Fibroblast of skin of scalp (primary cell): ENCODE results near the gene GPR42.
A peak's percentile ranks its signal among the peaks of the same experiment; 100 is the strongest.
"Not testable (repeated sequence)": the region's sequence is repeated elsewhere in the genome, so short reads cannot be mapped to it uniquely, and the experiment has no call there.

ENCODE experiments used
- DNase-seq: peaks from one replicate; pipeline ENCODE4 v3.0.0-alpha.2; 2013

Gene GPR42

GRCh38 chr19:35347171-35347929 is 23.5 kb upstream of the GPR42 start, which contains the start of gene FFAR1:
FFAR1 (plus strand) TSS chr19:35347902; CDS start chr19:35351552, 3,650 bp downstream.
- no peak for DNase-seq

- DNase-seq = no peak
These were observed 23.0 kb upstream of the GPR42 start for GRCh38 chr19:35347930-35348298.

- no peak for DNase-seq
These were observed 21.8 kb upstream of the GPR42 start for GRCh38 chr19:35348911-35349611.

DNA sequence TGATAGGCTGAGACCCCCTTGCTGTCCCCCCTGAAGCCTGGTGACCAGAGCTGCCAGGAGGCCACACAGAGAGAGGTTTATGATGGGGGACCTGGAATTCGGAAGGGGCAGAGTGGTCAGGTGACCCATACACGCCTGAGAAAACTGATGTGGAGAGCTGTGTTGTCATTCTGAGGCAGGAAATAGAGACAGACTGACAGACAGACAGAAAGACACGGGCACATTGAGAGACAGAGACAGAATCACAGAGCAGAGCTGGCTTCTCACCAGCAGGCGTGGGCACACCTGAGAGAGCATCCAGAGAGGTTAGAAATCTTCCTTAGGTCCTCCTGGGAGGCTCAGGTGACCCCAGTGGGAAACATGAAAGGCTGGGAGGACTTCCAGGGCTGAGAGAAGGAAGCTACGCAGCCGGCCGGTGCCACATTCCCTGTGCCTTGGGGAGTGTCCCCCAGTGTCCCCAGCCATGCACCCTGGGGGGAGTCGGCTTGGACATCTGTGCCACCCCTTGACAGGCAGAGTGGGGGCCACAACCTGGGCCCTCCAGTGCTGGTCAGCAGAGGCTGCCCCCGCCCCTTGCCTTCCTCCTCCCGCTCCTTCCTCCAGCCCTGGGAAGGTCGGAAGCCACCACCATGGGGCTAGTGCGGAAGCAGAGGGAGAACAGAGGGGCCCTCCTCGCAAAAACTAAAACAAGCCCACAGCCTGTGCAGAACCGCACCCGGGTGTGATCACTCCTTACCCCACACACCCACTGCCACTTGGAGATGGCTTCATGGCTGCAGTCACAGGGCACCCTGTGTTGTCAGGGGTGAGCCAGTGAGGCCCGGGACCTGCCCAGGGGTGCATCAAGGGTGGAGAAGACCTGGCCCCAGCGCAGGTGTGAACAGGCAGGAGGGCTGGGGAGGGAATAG is 21.0 kb upstream of the GPR42 start:
- DNase-seq = no peak

DNA sequence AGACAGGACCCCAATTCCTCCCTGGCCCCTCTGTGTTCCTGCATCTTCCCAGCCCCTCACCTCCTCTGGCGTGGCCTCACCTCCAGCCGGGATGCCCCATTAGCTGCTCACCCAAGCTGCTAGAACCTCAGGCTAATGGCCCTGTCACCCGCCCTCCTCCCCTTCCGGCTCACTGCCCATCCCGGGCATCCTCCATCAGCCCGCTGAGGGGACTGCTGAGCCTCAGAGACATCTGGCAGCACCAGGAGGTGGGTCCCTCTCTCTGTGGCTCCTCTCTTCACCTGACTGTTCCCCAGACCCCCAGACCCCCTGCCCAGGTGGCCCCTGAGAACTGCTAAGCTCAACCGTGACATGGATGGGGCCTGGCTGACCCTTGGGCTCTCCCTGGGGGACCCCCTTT is 20.3 kb upstream of the GPR42 start:
- no peak for DNase-seq

GRCh38 chr19:35351411-35352176 is 19.3 kb upstream of the GPR42 start:
- no peak for DNase-seq

- no peak for DNase-seq
These were observed 18.8 kb upstream of the GPR42 start for GRCh38 chr19:35352177-35352447.

DNA sequence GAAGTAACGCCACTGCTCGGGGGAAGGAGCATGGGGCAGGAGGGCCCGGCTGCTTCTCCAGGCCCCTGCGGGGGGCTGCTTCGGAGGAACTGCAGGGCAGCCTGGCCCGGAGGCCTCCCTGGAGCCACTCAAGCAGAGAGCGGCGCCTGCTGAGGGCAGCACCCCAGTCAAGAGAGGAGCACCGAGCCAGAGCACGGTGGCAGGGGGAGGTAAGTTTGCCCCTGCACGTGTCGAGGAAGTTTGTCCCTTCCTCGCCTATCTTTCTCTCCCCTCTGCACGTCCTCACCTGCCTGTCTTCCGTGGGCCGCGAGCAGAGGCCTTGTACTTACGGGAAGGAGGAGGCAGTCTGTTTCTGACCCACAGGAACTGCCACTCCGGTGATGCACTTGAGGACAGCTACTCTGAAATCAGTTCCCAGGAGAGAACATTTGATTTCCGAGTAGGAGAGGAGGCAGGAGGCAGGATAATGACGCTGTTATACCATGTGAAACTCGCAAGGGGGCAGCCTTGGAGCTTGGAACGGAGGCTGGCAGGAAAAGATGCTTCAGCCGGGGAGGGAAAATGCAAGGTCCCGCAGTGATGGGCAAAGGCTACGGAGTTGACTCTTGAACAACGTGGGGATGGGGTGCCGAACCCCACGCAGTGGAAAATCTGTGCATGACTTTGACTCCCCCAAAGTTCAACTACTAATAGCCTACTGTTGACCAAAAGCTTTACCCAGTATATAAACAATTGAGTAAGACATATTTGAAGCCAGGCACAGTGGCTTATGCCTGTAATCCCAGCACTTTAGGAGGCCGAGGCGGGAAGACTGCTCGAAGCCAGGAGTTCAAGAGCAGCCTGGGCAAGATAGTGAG is 18.2 kb upstream of the GPR42 start:
- peak; percentile 67 for DNase-seq

DNA sequence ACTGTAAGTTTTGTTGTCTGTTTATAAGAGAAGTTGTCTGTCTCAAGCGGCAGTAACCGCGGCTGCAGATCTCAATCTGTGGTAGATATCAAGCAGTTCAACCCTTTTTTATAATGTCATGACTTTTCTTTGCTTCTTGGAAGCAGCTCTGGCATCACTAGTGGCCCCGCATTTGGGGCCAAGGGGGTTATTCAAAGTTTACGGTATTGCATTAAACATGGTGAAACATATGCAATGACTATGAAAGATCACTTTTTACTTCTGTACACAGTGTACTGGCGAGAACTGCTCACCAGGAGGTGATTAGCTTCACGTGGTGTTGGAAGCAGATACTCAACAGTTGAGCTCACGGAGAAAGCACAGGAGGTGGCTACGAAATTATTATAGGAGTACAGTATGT is 17.2 kb upstream of the GPR42 start:
- DNase-seq = no peak

DNA sequence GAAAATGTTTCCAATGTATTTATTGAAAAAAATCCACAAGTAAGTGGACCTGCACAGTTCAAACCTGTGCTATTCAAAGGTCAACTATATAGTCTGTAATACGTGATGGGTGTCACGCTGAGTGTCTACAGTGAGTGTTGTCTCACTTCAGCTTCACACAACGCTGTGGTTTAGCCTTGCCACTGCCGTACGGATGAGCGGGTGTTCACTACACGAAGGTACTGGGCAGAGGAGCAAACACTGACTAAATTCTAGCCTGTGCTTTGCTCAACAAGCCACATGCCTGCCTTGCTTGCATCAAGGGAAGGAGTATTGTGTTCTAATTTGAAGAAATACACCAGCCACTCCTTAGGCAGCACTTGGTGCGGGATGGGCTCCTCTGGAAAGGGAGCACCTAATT is 16.0 kb upstream of the GPR42 start:
- no peak for DNase-seq

DNA sequence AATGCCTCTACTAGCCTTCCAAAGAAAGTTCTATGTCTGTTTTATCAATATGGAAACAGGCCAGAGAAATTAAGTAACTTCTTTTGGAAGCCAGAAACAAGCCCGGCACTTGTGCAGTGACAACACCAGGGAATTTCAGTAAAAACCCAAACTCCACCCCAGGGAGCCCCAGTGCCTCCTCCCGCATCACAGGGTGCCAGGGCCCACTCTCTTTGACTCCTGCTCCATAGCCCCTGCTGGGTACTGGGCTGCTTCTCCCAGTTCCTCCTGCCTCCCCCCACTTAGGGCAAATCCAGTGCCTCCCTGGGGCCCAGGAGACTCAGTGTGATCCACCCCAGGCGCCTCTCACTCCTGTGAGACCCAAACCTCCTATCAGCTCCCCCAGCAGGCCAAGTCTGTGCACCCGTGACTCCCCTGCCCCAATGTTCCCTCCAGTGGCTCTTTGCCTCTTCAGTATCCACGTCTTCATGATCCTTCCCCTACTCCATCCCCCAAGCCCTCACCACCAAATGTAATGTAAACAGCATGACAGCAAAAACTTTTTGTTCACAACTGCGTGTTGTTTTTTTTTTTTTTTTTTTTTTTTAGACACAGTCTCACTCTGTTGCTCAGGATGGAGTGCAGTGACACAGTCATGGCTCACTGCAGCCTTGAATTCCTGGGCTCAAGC is 14.9 kb upstream of the GPR42 start:
- DNase-seq = no peak

DNA sequence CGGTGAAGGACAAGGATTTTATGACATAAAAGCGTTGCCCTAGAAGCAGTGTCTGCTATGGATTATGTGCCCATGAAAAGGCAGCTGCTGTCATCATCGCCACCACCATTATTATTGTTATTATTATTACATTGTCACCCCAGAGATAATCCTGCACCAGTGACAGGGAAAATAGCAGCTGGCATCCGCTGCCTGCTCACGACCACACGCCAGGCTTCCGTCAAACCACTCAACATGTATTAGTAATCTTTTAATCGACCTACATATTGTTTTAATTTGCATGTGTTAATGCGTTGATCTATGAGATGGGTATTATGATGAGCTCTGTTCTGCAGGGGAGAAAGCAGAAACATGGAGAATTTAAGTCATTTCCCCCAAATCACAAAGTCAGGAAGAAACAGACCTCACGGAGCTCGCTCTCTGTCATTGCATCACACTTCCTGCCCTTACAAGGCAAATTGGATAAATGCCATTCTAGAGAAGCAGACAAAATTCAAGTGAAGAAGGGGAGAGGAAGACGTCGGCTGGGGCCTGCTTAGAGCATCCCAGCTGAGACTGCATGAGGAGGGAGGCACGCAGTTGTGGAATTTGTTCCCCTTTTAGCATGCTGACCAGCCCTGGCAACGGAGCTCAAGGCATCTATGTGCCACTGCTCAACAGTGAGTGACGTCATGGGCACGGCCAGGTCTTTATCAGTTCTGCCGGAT is 12.8 kb upstream of the GPR42 start, which contains the start of gene FFAR3:
Gene FFAR3, plus strand, starts transcription at position 594 of the 707 bp plus-strand sequence. CDS start 431 bp downstream, outside the sequence.
- DNase-seq = peak; percentile 55

DNA sequence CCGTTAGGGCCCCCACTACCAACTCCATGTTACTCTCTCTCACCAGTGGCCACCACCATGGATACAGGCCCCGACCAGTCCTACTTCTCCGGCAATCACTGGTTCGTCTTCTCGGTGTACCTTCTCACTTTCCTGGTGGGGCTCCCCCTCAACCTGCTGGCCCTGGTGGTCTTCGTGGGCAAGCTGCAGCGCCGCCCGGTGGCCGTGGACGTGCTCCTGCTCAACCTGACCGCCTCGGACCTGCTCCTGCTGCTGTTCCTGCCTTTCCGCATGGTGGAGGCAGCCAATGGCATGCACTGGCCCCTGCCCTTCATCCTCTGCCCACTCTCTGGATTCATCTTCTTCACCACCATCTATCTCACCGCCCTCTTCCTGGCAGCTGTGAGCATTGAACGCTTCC is 12.0 kb upstream of the GPR42 start:
- not testable (repeated sequence) for DNase-seq

DNA sequence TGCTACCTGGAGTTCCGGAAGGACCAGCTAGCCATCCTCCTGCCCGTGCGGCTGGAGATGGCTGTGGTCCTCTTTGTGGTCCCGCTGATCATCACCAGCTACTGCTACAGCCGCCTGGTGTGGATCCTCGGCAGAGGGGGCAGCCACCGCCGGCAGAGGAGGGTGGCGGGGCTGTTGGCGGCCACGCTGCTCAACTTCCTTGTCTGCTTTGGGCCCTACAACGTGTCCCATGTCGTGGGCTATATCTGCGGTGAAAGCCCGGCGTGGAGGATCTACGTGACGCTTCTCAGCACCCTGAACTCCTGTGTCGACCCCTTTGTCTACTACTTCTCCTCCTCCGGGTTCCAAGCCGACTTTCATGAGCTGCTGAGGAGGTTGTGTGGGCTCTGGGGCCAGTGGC is 11.5 kb upstream of the GPR42 start:
- not testable (repeated sequence) for DNase-seq

- not testable (repeated sequence) for DNase-seq
These were observed 10.8 kb upstream of the GPR42 start for GRCh38 chr19:35360081-35360480.

GRCh38 chr19:35360880-35361420 is 9.9 kb upstream of the GPR42 start:
- DNase-seq = no peak

DNA sequence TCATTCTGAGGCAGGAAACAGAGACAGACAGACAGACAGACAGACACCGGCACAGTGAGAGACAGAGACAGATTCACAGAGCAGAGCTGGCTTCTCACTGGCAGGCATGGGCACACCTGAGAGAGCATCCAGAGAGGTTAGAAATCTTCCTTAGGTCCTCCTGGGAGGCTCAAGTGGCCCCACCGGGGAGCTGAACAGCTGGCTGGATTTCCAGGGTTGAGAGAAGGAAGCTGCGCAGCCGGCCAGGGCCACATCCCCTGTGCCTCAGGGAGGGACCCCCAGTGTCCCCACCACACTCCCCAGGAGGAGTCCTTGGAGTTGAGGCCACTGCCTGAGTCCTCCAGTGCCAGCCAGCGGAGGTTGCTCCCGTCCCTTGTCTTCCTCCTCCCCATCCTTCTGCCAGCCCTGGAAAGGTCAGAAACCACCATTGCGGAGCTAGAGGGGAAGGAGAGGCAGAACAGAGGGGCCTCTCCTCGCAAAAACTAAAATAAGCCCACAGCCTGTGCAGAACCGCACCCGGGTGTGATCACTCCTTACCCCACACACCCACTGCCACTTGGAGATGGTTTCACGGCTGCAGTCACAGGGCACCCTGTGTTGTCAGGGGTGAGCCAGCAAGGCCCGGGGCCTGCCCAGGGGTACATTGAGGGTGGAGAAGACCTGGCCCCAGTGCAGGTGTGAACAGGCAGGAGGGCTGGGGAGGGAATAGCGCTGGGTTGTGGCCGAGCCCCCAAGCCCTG is 8.4 kb upstream of the GPR42 start:
- DNase-seq = no peak

DNA sequence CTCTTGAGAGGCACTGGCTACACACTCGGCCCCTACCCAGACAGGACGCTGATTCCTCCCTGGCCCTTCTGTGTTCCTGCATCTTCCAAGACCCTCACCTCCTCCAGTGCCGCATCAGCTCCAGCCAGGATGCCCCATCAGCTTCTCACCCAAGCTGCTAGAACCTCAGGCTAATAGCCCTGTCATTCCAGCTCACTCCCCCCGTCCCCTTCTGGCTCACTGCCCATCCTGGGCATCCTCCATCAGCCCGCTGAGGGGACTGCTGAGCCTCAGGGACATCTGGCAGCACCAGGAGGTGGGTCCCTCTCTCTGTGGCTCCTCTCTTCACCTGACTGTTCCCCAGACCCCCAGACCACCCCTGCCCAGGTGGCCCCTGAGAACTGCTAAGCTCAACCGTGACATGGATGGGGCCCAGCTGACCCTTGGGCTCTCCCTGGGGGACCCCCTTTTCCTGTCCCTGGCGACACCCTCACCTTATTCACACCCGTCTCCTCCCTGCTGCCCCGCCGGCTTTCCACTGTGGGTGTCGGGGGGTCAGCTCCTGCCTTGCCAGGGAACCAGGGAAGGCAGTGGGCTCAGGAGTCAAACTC is 7.8 kb upstream of the GPR42 start:
- no peak for DNase-seq
